Thyroid gland (tissue), 4 donors: Measurements from ENCODE around the gene MEFV. TPM values are rescaled to one million over a fixed set of nuclear protein-coding genes. Genes with fewer than 3 reads are reported as not detected.

ENCODE experiments used
- DNase-seq, 2 donors: peaks; one replicate each; pipeline ENCODE4 v3.0.0-alpha.2; 2019
- H3K27ac ChIP-seq, 3 donors: fragments of 200-600 bp; sonication (generic); 1 replicate in 2 of 3; 2 replicates in 1 of 3; pipeline ENCODE4 v1.5.1; 2016 to 2019; ENCODE audit warnings: mild to moderate bottlenecking in 1 of 3, moderate library complexity in 1 of 3
- H3K27me3 ChIP-seq: fragments of 200-600 bp; sonication (generic); one replicate; pipeline ENCODE4 v1.5.1; 2019
- H3K36me3 ChIP-seq, 2 donors: fragments of 200-600 bp; sonication (generic); one replicate each; pipeline ENCODE4 v1.5.1; 2016 to 2019
- H3K4me1 ChIP-seq, 2 donors: fragments of 200-600 bp; sonication (generic); one replicate each; pipeline ENCODE4 v1.5.1; 2017 to 2019
- H3K4me3 ChIP-seq, 3 donors: fragments of 200-600 bp; sonication (generic); replicated peaks in 1 of 3; 1 replicate in 2 of 3; 2 replicates in 1 of 3; pipeline ENCODE4 v1.5.1; 2016; ENCODE audit warnings: mild to moderate bottlenecking in 1 of 3
- H3K9me3 ChIP-seq: fragments of 200-600 bp; sonication (generic); one replicate; pipeline ENCODE4 v1.5.1; 2017
- CTCF ChIP-seq, 6 experiments: fragments of 200-600 bp in 3 of 6; fragments of 450-650 bp in 3 of 6; sonication (generic) in 3 of 6; IDR thresholded peaks; one replicate each; pipeline ENCODE4 v1.5.1; 2016 to 2019; ENCODE audit warnings: antibody characterized with exemption in 6 of 6, mild to moderate bottlenecking in 2 of 6, inconsistent platforms in 1 of 6, moderate library complexity in 1 of 6
- POLR2A ChIP-seq, 2 donors: fragments of 450-650 bp; IDR thresholded peaks; one replicate each; pipeline ENCODE4 v1.6.1; 2017; ENCODE audit warnings: antibody characterized with exemption in 2 of 2, mild to moderate bottlenecking in 2 of 2, moderate library complexity in 1 of 2
- WGBS, 2 donors: methylation state at CpG; one replicate each; pipeline ENCODE4 v1.1.5; 2017; 5-methylcytosine and 5-hydroxymethylcytosine counted together
- intact Hi-C: fragments of 100-400 bp; cut with DNase I; formaldehyde crosslinking; loops from one replicate; pipeline ENCODE4 v1.15.1; 2023
- total RNA-seq, 4 donors: library from RNA; depleted of rRNA; stranded (reverse); fragments of >200 nt; gene quantifications; one replicate each; pipeline ENCODE4 v1.2.3, GENCODE V29; 2016

The MEFV gene
- total RNA-seq, 4 donors from 2014 or later, result 0.22 to 2.2 (median 0.54) TPM

GRCh38 chr16:3256866-3257465, 533 bp upstream of the MEFV start:
- Histone ChIP-seq H3K4me1 (no peaks in the 10 kb centered on the region), H3K36me3 (no peaks in the 10 kb centered on the region), H3K27ac (no peak overlapping the region), H3K27me3 (no peaks in the 10 kb centered on the region), H3K4me3 (no peak overlapping the region), H3K9me3 (no peaks in the 10 kb centered on the region)
- TF ChIP-seq POLR2A (IDR thresholded peaks at IDR 0.05) (no peak), CTCF (IDR thresholded peaks at IDR 0.05) (no peak)
- DNase-seq, result no peak
- intact Hi-C loops, result no loop called here
- WGBS, 2 donors, result 71 to 82% methylated on average over 8 to 9 of the region's 9 CpGs

DNA sequence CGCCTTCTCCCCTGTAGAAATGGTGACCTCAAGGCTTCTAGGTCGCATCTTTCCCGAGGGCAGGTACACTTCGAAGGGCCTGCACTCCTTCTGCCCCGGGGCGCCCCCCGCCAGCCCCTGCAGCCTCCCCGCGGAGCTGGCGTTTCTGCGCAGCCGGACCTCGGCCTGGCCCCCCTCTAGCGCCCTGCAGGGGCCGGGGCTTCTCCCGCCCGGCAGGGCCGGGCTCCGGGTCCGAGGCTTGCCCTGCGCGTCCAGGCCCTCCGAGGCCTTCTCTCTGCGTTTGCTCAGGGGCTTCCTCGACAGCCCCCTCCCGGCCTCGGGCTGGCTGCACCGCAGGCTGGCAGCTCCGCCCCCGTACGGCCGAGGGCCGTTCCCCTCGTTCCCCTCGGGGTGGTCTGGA, 2.1 kb downstream of the MEFV start:
- H3K27ac ChIP-seq, result no peak overlapping the region
- intact Hi-C loops, result no loop called here
- DNase-seq, result no peak
- WGBS, 2 donors, result 33 to 37% methylated on average over 20 to 24 of the region's 35 CpGs
- H3K27me3 ChIP-seq, result no peaks in the 10 kb centered on the region
- TF ChIP-seq POLR2A (IDR thresholded peaks at IDR 0.05), result no peak
- TF ChIP-seq CTCF (IDR thresholded peaks at IDR 0.05), result no peak
- no peaks in the 10 kb centered on the region for H3K4me1 ChIP-seq
- no peaks in the 10 kb centered on the region for H3K36me3 ChIP-seq
- H3K9me3 ChIP-seq, result no peaks in the 10 kb centered on the region
- H3K4me3 ChIP-seq, result no peak overlapping the region

- WGBS, 2 donors, result 73 to 78% methylated on average over 4 of the region's 4 CpGs
Measured at GRCh38 chr16:3252967-3253366, 3.5 kb downstream of the MEFV start.

GRCh38 chr16:3249451-3249850, 7.0 kb downstream of the MEFV start:
- Histone ChIP-seq H3K4me3 (no peak overlapping the region), H3K27me3 (no peaks in the 10 kb centered on the region), H3K9me3 (no peaks in the 10 kb centered on the region), H3K27ac (no peak overlapping the region), H3K4me1 (no peaks in the 10 kb centered on the region), H3K36me3 (no peaks in the 10 kb centered on the region)
- 89% methylated on average over 7 of the region's 14 CpGs; no CpG with 5 or more reads in 1 of the 2 donors for WGBS, 2 donors
- intact Hi-C loops, result no loop called here
- TF ChIP-seq POLR2A (IDR thresholded peaks at IDR 0.05) (no peak), CTCF (IDR thresholded peaks at IDR 0.05) (no peak)
- no peak for DNase-seq

More at GRCh38 chr16:3252967-3253366, 3.5 kb downstream of the MEFV start:
- intact Hi-C loops, result no loop called here
- Histone ChIP-seq H3K27ac (no peak overlapping the region), H3K4me3 (no peak overlapping the region), H3K9me3 (no peaks in the 10 kb centered on the region), H3K36me3 (no peaks in the 10 kb centered on the region), H3K27me3 (no peaks in the 10 kb centered on the region), H3K4me1 (no peaks in the 10 kb centered on the region)
- DNase-seq, result no peak
- TF ChIP-seq CTCF (IDR thresholded peaks at IDR 0.05), result no peak
- TF ChIP-seq POLR2A (IDR thresholded peaks at IDR 0.05), result no peak

GRCh38 chr16:3249020-3249419, 7.4 kb downstream of the MEFV start:
- H3K36me3 ChIP-seq, result no peaks in the 10 kb centered on the region
- no peak overlapping the region for H3K27ac ChIP-seq
- no peak for TF ChIP-seq CTCF (IDR thresholded peaks at IDR 0.05)
- TF ChIP-seq POLR2A (IDR thresholded peaks at IDR 0.05), result no peak
- no peaks in the 10 kb centered on the region for H3K27me3 ChIP-seq
- DNase-seq, result no peak
- WGBS, 2 donors, result 53 to 71% methylated on average over 1 of the region's 1 CpG
- H3K9me3 ChIP-seq, result no peaks in the 10 kb centered on the region
- intact Hi-C loops, result no loop called here
- no peak overlapping the region for H3K4me3 ChIP-seq
- H3K4me1 ChIP-seq, result no peaks in the 10 kb centered on the region
